Small intestine (tissue), 7 donors: Measurements from ENCODE around the gene FKBP1A. TPM values are rescaled to one million over a fixed set of nuclear protein-coding genes. Genes with fewer than 3 reads are reported as not detected.

ENCODE experiments used
- DNase-seq, 2 donors: peaks; one replicate each; pipeline versions ENCODE4 v3.0.0 to v3.0.0-alpha.2; 2013
- FAIRE-seq: peaks from 2 replicates; lab custom pipeline; 2012; peaks lifted over from hg19 to GRCh38; lab: Jason Lieb, UNC
- H3K27ac ChIP-seq, 3 donors: one replicate each; pipeline ENCODE4 v1.5.1; 2013; ENCODE audit warnings: low read length in 2 of 3, mild to moderate bottlenecking in 2 of 3, control low read depth in 1 of 3, inconsistent platforms in 1 of 3, low read depth in 1 of 3, moderate library complexity in 1 of 3
- H3K27me3 ChIP-seq, 3 donors: one replicate each; pipeline ENCODE4 v1.6.1; 2013; ENCODE audit warnings: low read length in 3 of 3, inconsistent platforms in 1 of 3; ENCODE audit not compliant: control insufficient read depth in 3 of 3, insufficient read depth in 3 of 3
- H3K36me3 ChIP-seq, 3 donors: one replicate each; pipeline ENCODE4 v1.6.1; 2013; ENCODE audit warnings: low read length in 3 of 3, inconsistent platforms in 1 of 3, low read depth in 1 of 3, mild to moderate bottlenecking in 1 of 3, moderate library complexity in 1 of 3; ENCODE audit not compliant: control insufficient read depth in 3 of 3, insufficient read depth in 2 of 3
- H3K4me1 ChIP-seq, 3 donors: one replicate each; pipeline ENCODE4 v1.6.1; 2013; ENCODE audit warnings: low read length in 2 of 3, inconsistent platforms in 1 of 3, low read depth in 1 of 3, mild to moderate bottlenecking in 1 of 3, moderate library complexity in 1 of 3; ENCODE audit not compliant: control insufficient read depth in 3 of 3, insufficient read depth in 2 of 3
- H3K4me3 ChIP-seq, 3 donors: one replicate each; pipeline ENCODE4 v1.5.1; 2013; ENCODE audit warnings: low read length in 3 of 3, control low read depth in 1 of 3, inconsistent platforms in 1 of 3, low read depth in 1 of 3, mild to moderate bottlenecking in 1 of 3, moderate library complexity in 1 of 3
- H3K9me3 ChIP-seq, 2 donors: one replicate each; pipeline ENCODE4 v1.6.1; 2013; ENCODE audit warnings: low read depth in 1 of 2, low read length in 1 of 2; ENCODE audit not compliant: control insufficient read depth in 2 of 2, insufficient read depth in 1 of 2
- WGBS, 3 donors: extraction: QIAGEN DNeasy Blood & Tissue Kit; methylation state at CpG; one replicate each; pipeline ENCODE4 v1.1.7; 2013; 5-methylcytosine and 5-hydroxymethylcytosine counted together
- polyA plus RNA-seq, 4 donors: library from polyadenylated mRNA; stranded (reverse) in 3 of 4; unstranded in 1 of 4; fragments of 200-250 nt in 3 of 4; fragments of 120-200 nt in 1 of 4; gene quantifications; one replicate each; pipeline versions ENCODE4 v1.2.1 to v1.2.3, GENCODE V29; 2013
- donor health status: healthy with polysubstance abuse.
- donor health status: control.
- donor health status: control.
- donor health status: Bipolar disorder and iron deficiency.
- donor health status: healthy.

Gene FKBP1A
- polyA plus RNA-seq, 4 donors, result 146 to 315 (median 208) TPM

- H3K36me3 ChIP-seq, result peaks cover 2 to 28% (median 2%) of the 10 kb centered on the region in 3 donors
Observed at GRCh38 chr20:1363522-1363921, 29.3 kb downstream of the FKBP1A start.

GRCh38 chr20:1362484-1362883 is 30.4 kb downstream of the FKBP1A start:
- Histone ChIP-seq H3K4me1 (peaks cover 0 to 3% (median 0%) of the 10 kb centered on the region in 3 donors), H3K4me3 (no peak overlapping the region), H3K36me3 (peaks cover 0 to 32% (median 2%) of the 10 kb centered on the region in 3 donors), H3K27ac (no peak overlapping the region), H3K9me3 (peaks cover 0 to 4% of the 10 kb centered on the region in 2 donors), H3K27me3 (no peaks in the 10 kb centered on the region)
- FAIRE-seq (no peak), DNase-seq (no peak)
- WGBS, 3 donors, result 59 to 79% (median 61%) methylated on average over 2 of the region's 2 CpGs

More at GRCh38 chr20:1363522-1363921, 29.3 kb downstream of the FKBP1A start:
- no peak overlapping the region for H3K4me3 ChIP-seq
- peaks cover 0 to 4% of the 10 kb centered on the region in 2 donors for H3K9me3 ChIP-seq
- H3K27me3 ChIP-seq, result no peaks in the 10 kb centered on the region
- FAIRE-seq (no peak), DNase-seq (no peak)
- WGBS, 3 donors, result 79 to 86% (median 86%) methylated on average over 5 of the region's 5 CpGs
- H3K4me1 ChIP-seq, result peaks cover 2 to 4% (median 3%) of the 10 kb centered on the region in 3 donors
- H3K27ac ChIP-seq, result no peak overlapping the region

- Histone ChIP-seq H3K27me3 (no peaks in the 10 kb centered on the region), H3K4me1 (no peaks in the 10 kb centered on the region), H3K27ac (no peak overlapping the region), H3K9me3 (peaks cover 0 to 1% of the 10 kb centered on the region in 2 donors), H3K36me3 (peaks cover 0 to 32% (median 2%) of the 10 kb centered on the region in 3 donors), H3K4me3 (no peak overlapping the region)
- FAIRE-seq (no peak), DNase-seq (no peak)
- WGBS, 3 donors, result 73 to 90% (median 82%) methylated on average over 7 of the region's 7 CpGs
Observed at GRCh38 chr20:1360094-1360846, 32.6 kb downstream of the FKBP1A start.

GRCh38 chr20:1357921-1358671 is 34.8 kb downstream of the FKBP1A start:
- WGBS, 3 donors, result 74 to 89% (median 79%) methylated on average over 9 of the region's 9 CpGs
- no peak for DNase-seq
- no peak overlapping the region for H3K4me3 ChIP-seq
- H3K4me1 ChIP-seq, result no peaks in the 10 kb centered on the region
- FAIRE-seq, result no peak
- no peaks in the 10 kb centered on the region for H3K27me3 ChIP-seq
- peaks cover 0 to 40% (median 2%) of the 10 kb centered on the region in 3 donors for H3K36me3 ChIP-seq
- H3K27ac ChIP-seq, result no peak overlapping the region
- peaks cover 0 to 13% of the 10 kb centered on the region in 2 donors for H3K9me3 ChIP-seq

- Histone ChIP-seq H3K9me3 (peaks cover 0 to 20% of the 10 kb centered on the region in 2 donors), H3K4me1 (no peaks in the 10 kb centered on the region), H3K4me3 (no peak overlapping the region), H3K27me3 (no peaks in the 10 kb centered on the region), H3K27ac (no peak overlapping the region), H3K36me3 (peaks cover 0 to 29% (median 0%) of the 10 kb centered on the region in 3 donors)
- DNase-seq, result no peak
- FAIRE-seq, result no peak
Observed at GRCh38 chr20:1353956-1354355, 38.9 kb downstream of the FKBP1A start.

- Histone ChIP-seq H3K4me3 (no peak overlapping the region), H3K27ac (no peak overlapping the region), H3K27me3 (no peaks in the 10 kb centered on the region), H3K9me3 (peaks cover 0 to 3% of the 10 kb centered on the region in 2 donors), H3K4me1 (no peaks in the 10 kb centered on the region), H3K36me3 (peaks cover 0 to 2% (median 0%) of the 10 kb centered on the region in 3 donors)
- 78 to 88% (median 86%) methylated on average over 2 of the region's 2 CpGs for WGBS, 3 donors
- DNase-seq (no peak), FAIRE-seq (no peak)
Observed at GRCh38 chr20:1346315-1346969, 46.4 kb downstream of the FKBP1A start.

- 75 to 92% (median 77%) methylated on average over 1 of the region's 1 CpG for WGBS, 3 donors
- Histone ChIP-seq H3K36me3 (peaks cover 0 to 2% (median 0%) of the 10 kb centered on the region in 3 donors), H3K9me3 (peaks cover 0 to 3% of the 10 kb centered on the region in 2 donors), H3K4me3 (no peak overlapping the region), H3K4me1 (no peaks in the 10 kb centered on the region), H3K27ac (no peak overlapping the region), H3K27me3 (no peaks in the 10 kb centered on the region)
- FAIRE-seq, result no peak
- no peak for DNase-seq
Observed at GRCh38 chr20:1345756-1346093, 47.1 kb downstream of the FKBP1A start.

GRCh38 chr20:1345030-1345755 is 47.7 kb downstream of the FKBP1A start:
- no peaks in the 10 kb centered on the region for H3K4me1 ChIP-seq
- no peak for FAIRE-seq
- 81 to 90% (median 86%) methylated on average over 4 of the region's 4 CpGs for WGBS, 3 donors

More at GRCh38 chr20:1345030-1345755, 47.7 kb downstream of the FKBP1A start:
- H3K4me3 ChIP-seq, result no peak overlapping the region
- no peak overlapping the region for H3K27ac ChIP-seq
- DNase-seq, result no peak
- H3K9me3 ChIP-seq, result peaks cover 0 to 2% of the 10 kb centered on the region in 2 donors
- H3K36me3 ChIP-seq, result peaks cover 0 to under 1% (median 0%) of the 10 kb centered on the region in 3 donors
- no peaks in the 10 kb centered on the region for H3K27me3 ChIP-seq
